GM12878 (cell line): ENCODE data around the gene CD93.

ENCODE experiments used
- ATF3 ChIP-seq: IDR thresholded peaks from 2 replicates; pipeline ENCODE4 v1.6.1; 2011; ENCODE audit warnings: low read depth, mild to moderate bottlenecking, low read length, moderate library complexity, borderline replicate concordance; ENCODE audit errors: extremely low read depth
- CEBPB ChIP-seq, 2 experiments: fragments of 150-350 bp in 1 of 2; IDR thresholded peaks; 2 replicates each; pipeline ENCODE4 v1.6.1; 2012 to 2014; ENCODE audit warnings: low read depth in 2 of 2, low read length in 2 of 2, borderline replicate concordance in 1 of 2, inconsistent platforms in 1 of 2
- CREM ChIP-seq: IDR thresholded peaks from 2 replicates; pipeline ENCODE4 v1.6.1; 2014; ENCODE audit warnings: antibody characterized with exemption, low read depth
- CTCF ChIP-seq, 3 experiments: IDR thresholded peaks in 2 of 3; conservative IDR thresholded peaks in 1 of 3; 2 replicates each; pipeline ENCODE4 v1.5.1; 2011; ENCODE audit warnings: low read depth in 3 of 3, low read length in 3 of 3, mild to moderate bottlenecking in 3 of 3, control low read depth in 2 of 3, moderate library complexity in 2 of 3, inconsistent platforms in 1 of 3, mixed read lengths in 1 of 3; ENCODE audit not compliant: control insufficient read depth in 2 of 3, insufficient read depth in 1 of 3; ENCODE audit errors: extremely low read depth in 1 of 3
- ESRRA ChIP-seq: IDR thresholded peaks from 2 replicates; pipeline ENCODE4 v1.6.1; 2012; ENCODE audit warnings: mild to moderate bottlenecking, low read length, improper control_type of control experiment
- EZH2 ChIP-seq: IDR thresholded peaks from 2 replicates; pipeline ENCODE4 v1.6.1; 2012; ENCODE audit warnings: low read depth, mild to moderate bottlenecking, control low read depth, inconsistent platforms, low read length, borderline replicate concordance; ENCODE audit not compliant: control insufficient read depth
- HDGF ChIP-seq: fragments of 450-650 bp; IDR thresholded peaks from 2 replicates; pipeline ENCODE4 v1.6.1; 2016; ENCODE audit warnings: antibody characterized with exemption
- MAX ChIP-seq: IDR thresholded peaks from 2 replicates; pipeline ENCODE4 v1.6.1; 2012; ENCODE audit warnings: low read depth, low read length, improper control_type of control experiment
- NKRF ChIP-seq: fragments of 450-650 bp; conservative IDR thresholded peaks from 2 replicates; pipeline ENCODE4 v1.6.1; 2017; ENCODE audit warnings: mild to moderate bottlenecking, moderate library complexity
- POLR2A ChIP-seq: IDR thresholded peaks from 2 replicates; pipeline ENCODE4 v1.6.1; 2011; ENCODE audit warnings: low read depth, mild to moderate bottlenecking, low read length
- POLR2AphosphoS2 ChIP-seq: IDR thresholded peaks from 2 replicates; pipeline ENCODE4 v1.6.1; 2011; ENCODE audit warnings: low read depth, mild to moderate bottlenecking, low read length, improper control_type of control experiment, moderate library complexity
- POLR2AphosphoS5 ChIP-seq: IDR thresholded peaks from 2 replicates; pipeline ENCODE4 v1.6.1; 2011; ENCODE audit warnings: mild to moderate bottlenecking, low read length, inconsistent platforms
- SMC3 ChIP-seq: IDR thresholded peaks from 2 replicates; pipeline ENCODE4 v1.6.1; 2011; ENCODE audit warnings: low read length, improper control_type of control experiment, borderline replicate concordance

GRCh38 chr20:23115822-23116221, 29.7 kb upstream of the CD93 start:
- TF ChIP-seq CTCF (IDR thresholded peaks at IDR 0.05 in 2 of 3, conservative IDR thresholded peaks at IDR 0.05 in 1 of 3; ENCODE audit: control insufficient read depth in 2 of 3, extremely low read depth in 1 of 3, insufficient read depth in 1 of 3, low read depth in 3 of 3, low read length in 3 of 3) (no peak), SMC3 (no peak; the same call in 1 of the 2 replicates), ATF3 (no peak), EZH2 (no peak), MAX (no peak), NKRF (no peak), CEBPB (IDR thresholded peaks at IDR 0.05; ENCODE audit: borderline replicate concordance in 1 of 2, low read depth in 2 of 2, low read length in 2 of 2) (peak; percentile 71 to 82; a peak in 3 of 4 replicates), POLR2AphosphoS2 (no peak), POLR2A (no peak), POLR2AphosphoS5 (no peak), ESRRA (no peak), HDGF (no peak), CREM (peak; percentile 68)
